SK-N-MC (cell line): ENCODE measurements around the gene USP9Y.

Experiments
- DNase-seq: peaks from one replicate; pipeline ENCODE4 v3.0.0-alpha.2; 2011; ENCODE audit warnings: low read depth, low spot score
- H3K27ac ChIP-seq: fragments of 200-600 bp; sonication (generic); 2 replicates; pipeline ENCODE4 v1.5.1; 2016; ENCODE audit warnings: mixed run types
- H3K36me3 ChIP-seq: fragments of 200-600 bp; sonication (generic); 2 replicates; pipeline ENCODE4 v1.6.1; 2017; ENCODE audit warnings: antibody characterized with exemption, low read length, mixed read lengths; ENCODE audit not compliant: insufficient read depth
- H3K4me3 ChIP-seq: fragments of 200-600 bp; sonication (generic); 2 replicates; pipeline ENCODE4 v1.5.1; 2016
- H3K9ac ChIP-seq: fragments of 200-600 bp; sonication (generic); 2 replicates; pipeline ENCODE4 v1.8.0; 2017; ENCODE audit warnings: mixed run types, mixed read lengths; ENCODE audit not compliant: insufficient read length
- H3K9me3 ChIP-seq: fragments of 200-600 bp; sonication (generic); 2 replicates; pipeline ENCODE4 v1.6.1; 2017; ENCODE audit warnings: low read depth, mild to moderate bottlenecking, antibody characterized with exemption, low read length, moderate library complexity, mixed read lengths
- EZH2 ChIP-seq: fragments of 200-600 bp; sonication (generic); IDR thresholded peaks from one replicate; pipeline ENCODE4 v1.6.1; 2017; ENCODE audit warnings: antibody characterized with exemption
- FOXP2 ChIP-seq: optimal IDR thresholded peaks from 2 replicates; pipeline ENCODE3; 2011; ENCODE audit warnings: mild to moderate bottlenecking, moderate library complexity; ENCODE audit not compliant: insufficient read depth; ENCODE audit errors: extremely low read length, control extremely low read depth
- POLR2AphosphoS5 ChIP-seq: IDR thresholded peaks from 2 replicates; pipeline ENCODE4 v1.6.1; 2012; ENCODE audit warnings: mild to moderate bottlenecking, low read depth, low read length, borderline replicate concordance

USP9Y gene

GRCh38 chrY:12823408-12823807, 122.4 kb downstream of the USP9Y start:
- no peak overlapping the region for H3K27ac ChIP-seq
- DNase-seq: no peak
- no peaks in the 10 kb centered on the region for H3K36me3 ChIP-seq
- H3K9me3 ChIP-seq: no peaks in the 10 kb centered on the region
- TF ChIP-seq EZH2 (no peak), POLR2AphosphoS5 (no peak), FOXP2 (no peak)
- no peak overlapping the region for H3K9ac ChIP-seq
- H3K4me3 ChIP-seq: no peak overlapping the region

- Histone ChIP-seq H3K9ac (no peak overlapping the region), H3K36me3 (no peaks in the 10 kb centered on the region), H3K27ac (no peak overlapping the region), H3K9me3 (no peaks in the 10 kb centered on the region), H3K4me3 (no peak overlapping the region)
- TF ChIP-seq POLR2AphosphoS5: no peak
- TF ChIP-seq FOXP2: no peak
- TF ChIP-seq EZH2: no peak
- DNase-seq: no peak
Measured at GRCh38 chrY:12826791-12827190, 125.8 kb downstream of the USP9Y start.

- no peak for DNase-seq
- Histone ChIP-seq H3K36me3 (no peaks in the 10 kb centered on the region), H3K4me3 (no peak overlapping the region), H3K27ac (no peak overlapping the region), H3K9me3 (no peaks in the 10 kb centered on the region), H3K9ac (no peak overlapping the region)
- TF ChIP-seq POLR2AphosphoS5: no peak
- TF ChIP-seq FOXP2: no peak
- TF ChIP-seq EZH2: no peak
Measured at GRCh38 chrY:12833284-12833683, 132.3 kb downstream of the USP9Y start.

- Histone ChIP-seq H3K4me3 (no peak overlapping the region), H3K9ac (no peak overlapping the region), H3K27ac (no peak overlapping the region), H3K9me3 (no peaks in the 10 kb centered on the region), H3K36me3 (no peaks in the 10 kb centered on the region)
- TF ChIP-seq EZH2 (no peak), FOXP2 (no peak), POLR2AphosphoS5 (no peak)
- no peak for DNase-seq
Measured at GRCh38 chrY:12837550-12837949, 136.5 kb downstream of the USP9Y start.

- H3K4me3 ChIP-seq: no peak overlapping the region
- DNase-seq: no peak
- TF ChIP-seq POLR2AphosphoS5 (no peak), EZH2 (no peak), FOXP2 (no peak)
Measured at GRCh38 chrY:12841368-12841767, 140.3 kb downstream of the USP9Y start.

GRCh38 chrY:12846793-12847192, 145.8 kb downstream of the USP9Y start:
- no peak for TF ChIP-seq EZH2
- TF ChIP-seq FOXP2: no peak
- no peak for TF ChIP-seq POLR2AphosphoS5
- H3K27ac ChIP-seq: no peak overlapping the region

More at GRCh38 chrY:12841368-12841767, 140.3 kb downstream of the USP9Y start:
- no peak overlapping the region for H3K27ac ChIP-seq
- H3K36me3 ChIP-seq: no peaks in the 10 kb centered on the region
- H3K9ac ChIP-seq: no peak overlapping the region
- no peaks in the 10 kb centered on the region for H3K9me3 ChIP-seq

GRCh38 chrY:12855791-12856275, 154.8 kb downstream of the USP9Y start:
- H3K9ac ChIP-seq: no peak overlapping the region
- no peaks in the 10 kb centered on the region for H3K9me3 ChIP-seq
- H3K36me3 ChIP-seq: no peaks in the 10 kb centered on the region
- TF ChIP-seq EZH2: no peak
- no peak overlapping the region for H3K27ac ChIP-seq
- no peak for DNase-seq
- H3K4me3 ChIP-seq: no peak overlapping the region

More at GRCh38 chrY:12846793-12847192, 145.8 kb downstream of the USP9Y start:
- no peaks in the 10 kb centered on the region for H3K9me3 ChIP-seq
- DNase-seq: no peak
- H3K36me3 ChIP-seq: no peaks in the 10 kb centered on the region
- no peak overlapping the region for H3K9ac ChIP-seq
- no peak overlapping the region for H3K4me3 ChIP-seq

- H3K4me3 ChIP-seq: no peak overlapping the region
- TF ChIP-seq EZH2 (no peak), POLR2AphosphoS5 (no peak), FOXP2 (no peak)
- H3K9ac ChIP-seq: no peak overlapping the region
- no peak for DNase-seq
- H3K36me3 ChIP-seq: no peaks in the 10 kb centered on the region
- no peak overlapping the region for H3K27ac ChIP-seq
- H3K9me3 ChIP-seq: no peaks in the 10 kb centered on the region
Measured at GRCh38 chrY:12867960-12868359, 166.9 kb downstream of the USP9Y start.

GRCh38 chrY:12896973-12897372, 195.9 kb downstream of the USP9Y start:
- H3K9ac ChIP-seq: no peak overlapping the region
- H3K27ac ChIP-seq: no peak overlapping the region
- H3K4me3 ChIP-seq: no peak overlapping the region
- no peaks in the 10 kb centered on the region for H3K36me3 ChIP-seq
- no peaks in the 10 kb centered on the region for H3K9me3 ChIP-seq
- no peak for TF ChIP-seq FOXP2
- no peak for TF ChIP-seq POLR2AphosphoS5
- TF ChIP-seq EZH2: no peak
- no peak for DNase-seq
